ENCODE measurements around the gene PSD4.

The PSD4 gene

GRCh38 chr2:113196839-113197238 lies 23.1 kb downstream of the PSD4 start:
- peaks cover 97% of the 10 kb centered on the region; the same call in 1 of the 2 replicates for H3K36me3 ChIP-seq (ENCODE audit: insufficient read depth, low read length)
- TF ChIP-seq CTCF (conservative IDR thresholded peaks at IDR 0.05; ENCODE audit: low read length) (no peak), EZH2phosphoT487 (IDR thresholded peaks at IDR 0.05; ENCODE audit: borderline replicate concordance) (no peak)

GRCh38 chr2:113197347-113198047 lies 23.7 kb downstream of the PSD4 start:
- no peaks in the 10 kb centered on the region for H3K9me2 ChIP-seq (replicated peaks; ENCODE audit: low read depth, low read length)
- H3K4me1 ChIP-seq (ENCODE audit: insufficient read depth, low read length, poor library complexity, severe bottlenecking) = no peaks in the 10 kb centered on the region
- no peaks in the 10 kb centered on the region for H3K79me2 ChIP-seq (ENCODE audit: insufficient read depth, low read length)
- H3F3A ChIP-seq (ENCODE audit: low read depth) = no peaks in the 10 kb centered on the region
- H3K9me3 ChIP-seq (ENCODE audit: insufficient read depth, low read depth, low read length) = no peaks in the 10 kb centered on the region
- no peak for TF ChIP-seq CTCF (conservative IDR thresholded peaks at IDR 0.05; ENCODE audit: low read length)
- TF ChIP-seq EZH2phosphoT487 (IDR thresholded peaks at IDR 0.05; ENCODE audit: borderline replicate concordance) = no peak
- H3K4me2 ChIP-seq (ENCODE audit: low read depth, low read length, poor library complexity, severe bottlenecking) = no peak overlapping the region
- no peaks in the 10 kb centered on the region for H4K20me1 ChIP-seq (ENCODE audit: insufficient read depth, low read length, poor library complexity, severe bottlenecking)
- H3K36me3 ChIP-seq (ENCODE audit: insufficient read depth, low read length) = peaks cover 98% of the 10 kb centered on the region; the same call in 1 of the 2 replicates
- H3K9ac ChIP-seq (ENCODE audit: low read depth, low read length, poor library complexity, severe bottlenecking) = no peak overlapping the region
- no peak overlapping the region for H2AFZ ChIP-seq (ENCODE audit: low read length)
- no peak overlapping the region for H3K4me3 ChIP-seq (ENCODE audit: low read length, poor library complexity, severe bottlenecking)
- H3K27me3 ChIP-seq (ENCODE audit: insufficient read depth, low read length, poor library complexity, severe bottlenecking) = no peaks in the 10 kb centered on the region

More at GRCh38 chr2:113196839-113197238, 23.1 kb downstream of the PSD4 start:
- Histone ChIP-seq H3K9me3 (ENCODE audit: insufficient read depth, low read depth, low read length) (no peaks in the 10 kb centered on the region), H3K4me3 (ENCODE audit: low read length, poor library complexity, severe bottlenecking) (no peak overlapping the region), H2AFZ (ENCODE audit: low read length) (no peak overlapping the region), H3K4me1 (ENCODE audit: insufficient read depth, low read length, poor library complexity, severe bottlenecking) (no peaks in the 10 kb centered on the region), H3F3A (ENCODE audit: low read depth) (no peaks in the 10 kb centered on the region), H3K27me3 (ENCODE audit: insufficient read depth, low read length, poor library complexity, severe bottlenecking) (no peaks in the 10 kb centered on the region), H4K20me1 (ENCODE audit: insufficient read depth, low read length, poor library complexity, severe bottlenecking) (peaks cover 3% of the 10 kb centered on the region), H3K4me2 (ENCODE audit: low read depth, low read length, poor library complexity, severe bottlenecking) (no peak overlapping the region), H3K9me2 (replicated peaks; ENCODE audit: low read depth, low read length) (no peaks in the 10 kb centered on the region), H3K79me2 (ENCODE audit: insufficient read depth, low read length) (no peaks in the 10 kb centered on the region), H3K9ac (ENCODE audit: low read depth, low read length, poor library complexity, severe bottlenecking) (no peak overlapping the region)

DNA sequence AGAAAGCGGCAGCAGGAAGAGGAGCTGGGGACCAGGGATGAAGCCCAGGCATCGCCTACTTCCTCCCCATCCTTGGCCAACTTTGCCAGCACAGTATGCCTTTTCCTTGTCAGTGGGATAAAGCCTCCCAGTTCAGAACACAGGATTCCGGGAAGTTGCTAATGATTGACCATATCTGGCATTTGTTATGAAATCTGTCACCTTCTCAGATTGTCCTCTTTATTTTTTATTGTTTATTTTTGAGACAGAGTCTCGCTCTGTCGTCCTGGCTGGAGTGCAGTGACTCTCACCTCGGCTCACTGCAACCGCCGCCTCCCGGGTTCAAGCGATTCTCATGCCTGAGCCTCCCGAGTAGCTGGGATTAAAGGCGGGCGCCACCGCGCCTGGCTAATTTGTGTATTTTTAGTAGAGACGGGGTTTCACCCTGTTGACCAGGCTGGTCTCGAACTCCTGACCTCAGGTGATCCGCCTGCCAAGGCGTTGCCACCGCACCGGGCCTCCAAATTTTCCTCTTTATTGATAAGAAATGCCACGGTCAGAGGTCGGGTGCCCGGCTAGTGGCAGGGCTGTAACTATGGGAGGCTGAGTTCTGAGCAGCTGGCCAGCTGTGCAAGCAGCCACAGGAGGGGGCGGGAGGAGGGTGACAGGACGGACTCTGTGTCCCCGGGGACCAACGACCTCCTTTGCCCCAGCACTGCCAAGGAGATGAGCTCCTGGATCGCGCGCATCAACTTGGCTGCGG lies 24.4 kb downstream of the PSD4 start:
- Histone ChIP-seq H3K9me2 (replicated peaks; ENCODE audit: low read depth, low read length) (no peaks in the 10 kb centered on the region), H3K4me2 (ENCODE audit: low read depth, low read length, poor library complexity, severe bottlenecking) (no peak overlapping the region), H3F3A (ENCODE audit: low read depth) (no peaks in the 10 kb centered on the region), H3K4me3 (ENCODE audit: low read length, poor library complexity, severe bottlenecking) (no peak overlapping the region), H3K27me3 (ENCODE audit: insufficient read depth, low read length, poor library complexity, severe bottlenecking) (no peaks in the 10 kb centered on the region), H3K4me1 (ENCODE audit: insufficient read depth, low read length, poor library complexity, severe bottlenecking) (no peaks in the 10 kb centered on the region), H3K36me3 (ENCODE audit: insufficient read depth, low read length) (peaks cover 91% of the 10 kb centered on the region; the same call in 1 of the 2 replicates), H3K9ac (ENCODE audit: low read depth, low read length, poor library complexity, severe bottlenecking) (no peak overlapping the region), H2AFZ (ENCODE audit: low read length) (no peak overlapping the region), H3K79me2 (ENCODE audit: insufficient read depth, low read length) (no peaks in the 10 kb centered on the region), H3K9me3 (ENCODE audit: insufficient read depth, low read depth, low read length) (no peaks in the 10 kb centered on the region), H4K20me1 (ENCODE audit: insufficient read depth, low read length, poor library complexity, severe bottlenecking) (no peaks in the 10 kb centered on the region)
- TF ChIP-seq CTCF (conservative IDR thresholded peaks at IDR 0.05; ENCODE audit: low read length) (no peak), EZH2phosphoT487 (IDR thresholded peaks at IDR 0.05; ENCODE audit: borderline replicate concordance) (no peak)

Measured in Loucy (cell line).